CD4-positive, alpha-beta T cell (primary cell): Measurements from ENCODE around the gene MICAL2. TPM values are rescaled to one million over a fixed set of nuclear protein-coding genes. Genes with fewer than 3 reads are reported as not detected.

Experiments
- ATAC-seq: fragments of 200-7000 bp; cut with Tn5 transposase; one replicate; pipeline ENCODE4 v1.10.0; 2022; ENCODE audit warnings: mild to moderate bottlenecking; ENCODE audit not compliant: poor library complexity
- CTCF ChIA-PET: fragments of 350-600 bp; sonication (Branson Sonifier 250); formaldehyde crosslinking; loops from one replicate; lab custom pipeline; 2021; ENCODE audit warnings: antibody characterized with exemption, inconsistent platforms; lab: Charles Lee
- POLR2A ChIA-PET: fragments of 350-600 bp; sonication (Branson Sonifier 250); formaldehyde crosslinking; loops from one replicate; lab custom pipeline; 2021; ENCODE audit warnings: antibody characterized with exemption, inconsistent platforms; lab: Charles Lee
- DNase-seq, 14 experiments: peaks; one replicate each; pipeline ENCODE4 v3.0.0-alpha.2; 2013 to 2020; ENCODE audit warnings: mixed read lengths in 2 of 14
- H3K27ac ChIP-seq, 2 donors: one replicate each; pipeline versions ENCODE4 v1.5.1 to v1.7.0; 2013; ENCODE audit warnings: low read length in 2 of 2, low read depth in 1 of 2, mild to moderate bottlenecking in 1 of 2
- H3K27me3 ChIP-seq, 2 experiments: 1 replicate in 1 of 2; 2 replicates in 1 of 2; pipeline versions ENCODE4 v1.6.1 to v1.7.0; 2013; ENCODE audit warnings: low read length in 2 of 2, control low read depth in 1 of 2, mild to moderate bottlenecking in 1 of 2, moderate library complexity in 1 of 2; ENCODE audit not compliant: insufficient read depth in 2 of 2, control insufficient read depth in 1 of 2
- H3K36me3 ChIP-seq: one replicate; pipeline ENCODE4 v1.6.1; 2013; ENCODE audit warnings: low read length, control low read depth; ENCODE audit not compliant: insufficient read depth
- H3K4me1 ChIP-seq: one replicate; pipeline ENCODE4 v1.6.1; 2013; ENCODE audit warnings: low read length, control low read depth; ENCODE audit not compliant: insufficient read depth
- H3K4me3 ChIP-seq: one replicate; pipeline ENCODE4 v1.5.1; 2013; ENCODE audit warnings: mild to moderate bottlenecking, low read length, moderate library complexity
- H3K9me3 ChIP-seq, 2 experiments: 1 replicate in 1 of 2; 2 replicates in 1 of 2; pipeline versions ENCODE4 v1.6.1 to v1.7.0; 2013; ENCODE audit warnings: low read length in 2 of 2, mild to moderate bottlenecking in 2 of 2, control low read depth in 1 of 2, moderate library complexity in 1 of 2; ENCODE audit not compliant: control insufficient read depth in 1 of 2, insufficient read depth in 1 of 2
- H3K27ac Mint-ChIP-seq: one replicate; pipeline ENCODE4 v1.8.0; 2020; ENCODE audit warnings: mixed read lengths
- H3K27me3 Mint-ChIP-seq: one replicate; pipeline ENCODE4 v1.8.0; 2021; ENCODE audit warnings: mixed read lengths
- H3K36me3 Mint-ChIP-seq: one replicate; pipeline ENCODE4 v1.8.0; 2021; ENCODE audit warnings: low read depth, mixed read lengths
- H3K4me1 Mint-ChIP-seq: one replicate; pipeline ENCODE4 v1.8.0; 2021; ENCODE audit warnings: low read depth, mixed read lengths
- H3K4me3 Mint-ChIP-seq: one replicate; pipeline ENCODE4 v1.8.0; 2020; ENCODE audit warnings: mild to moderate bottlenecking, mixed read lengths
- H3K9me3 Mint-ChIP-seq: one replicate; pipeline ENCODE4 v1.8.0; 2020; ENCODE audit warnings: mixed read lengths
- intact Hi-C, 2 experiments: fragments of 100-400 bp; cut with DNase I in 1 of 2; cut with micrococcal nuclease in 1 of 2; formaldehyde crosslinking; loops; one replicate each; pipeline versions ENCODE4 v1.15.1 to v1.9.0; 2023 to 2025; cut with DNase I, micrococcal nuclease
- total RNA-seq, 174 experiments: library from RNA in 2 of 174; stranded (reverse) in 2 of 174; gene quantifications; one replicate each; pipeline ENCODE4 v1.2.3 and lab custom pipeline; 2021 to 2026
- TF ChIP-seq, protein P1 (sequence below): fragments of 200-600 bp; IDR thresholded peaks from one replicate; pipeline ENCODE4 v1.8.0; 2022; ENCODE audit warnings: antibody characterized with exemption, mild to moderate bottlenecking

The MICAL2 gene
- total RNA-seq, 2 experiments from 2014 or later: 12.8 to 14.1 TPM

DNA sequence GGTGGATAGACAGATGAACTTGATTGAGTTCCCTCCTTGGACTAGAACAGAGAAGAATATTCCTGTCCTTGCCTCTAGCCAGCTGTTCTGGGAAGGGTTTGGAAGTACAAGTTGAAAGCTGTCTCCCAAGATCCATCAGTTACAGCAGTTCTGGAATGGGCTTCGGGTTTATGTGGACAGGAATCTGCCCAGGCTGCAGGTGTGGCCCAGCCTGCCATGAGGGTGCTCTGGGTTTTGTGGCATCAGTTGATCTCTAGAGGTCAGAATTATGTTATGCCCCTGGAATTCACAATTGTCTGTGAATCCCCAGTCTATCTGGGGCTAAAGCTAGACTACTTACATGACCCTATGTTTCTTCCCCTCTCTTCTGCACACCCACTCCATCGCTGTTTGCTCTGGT is 4.9 kb upstream of the MICAL2 start:
- H3K4me3 Mint-ChIP-seq: no peak overlapping the region
- H3K27ac ChIP-seq: no peak overlapping the region
- H3K4me1 ChIP-seq: peaks cover 16% of the 10 kb centered on the region
- TF ChIP-seq, protein P1, sequence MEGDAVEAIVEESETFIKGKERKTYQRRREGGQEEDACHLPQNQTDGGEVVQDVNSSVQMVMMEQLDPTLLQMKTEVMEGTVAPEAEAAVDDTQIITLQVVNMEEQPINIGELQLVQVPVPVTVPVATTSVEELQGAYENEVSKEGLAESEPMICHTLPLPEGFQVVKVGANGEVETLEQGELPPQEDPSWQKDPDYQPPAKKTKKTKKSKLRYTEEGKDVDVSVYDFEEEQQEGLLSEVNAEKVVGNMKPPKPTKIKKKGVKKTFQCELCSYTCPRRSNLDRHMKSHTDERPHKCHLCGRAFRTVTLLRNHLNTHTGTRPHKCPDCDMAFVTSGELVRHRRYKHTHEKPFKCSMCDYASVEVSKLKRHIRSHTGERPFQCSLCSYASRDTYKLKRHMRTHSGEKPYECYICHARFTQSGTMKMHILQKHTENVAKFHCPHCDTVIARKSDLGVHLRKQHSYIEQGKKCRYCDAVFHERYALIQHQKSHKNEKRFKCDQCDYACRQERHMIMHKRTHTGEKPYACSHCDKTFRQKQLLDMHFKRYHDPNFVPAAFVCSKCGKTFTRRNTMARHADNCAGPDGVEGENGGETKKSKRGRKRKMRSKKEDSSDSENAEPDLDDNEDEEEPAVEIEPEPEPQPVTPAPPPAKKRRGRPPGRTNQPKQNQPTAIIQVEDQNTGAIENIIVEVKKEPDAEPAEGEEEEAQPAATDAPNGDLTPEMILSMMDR: no peak
- no peaks in the 10 kb centered on the region for H3K9me3 ChIP-seq
- ChIA-PET CTCF (no interaction called here), POLR2A (no interaction called here)
- no peaks in the 10 kb centered on the region for H3K36me3 Mint-ChIP-seq
- H3K36me3 ChIP-seq: no peaks in the 10 kb centered on the region
- no peak overlapping the region for H3K4me3 ChIP-seq
- H3K27me3 ChIP-seq: no peaks in the 10 kb centered on the region
- no peak overlapping the region for H3K27ac Mint-ChIP-seq
- H3K27me3 Mint-ChIP-seq: peaks cover 6% of the 10 kb centered on the region
- DNase-seq (no peak), ATAC-seq (no peak)
- no peaks in the 10 kb centered on the region for H3K9me3 Mint-ChIP-seq
- intact Hi-C loops: loop anchor here in 1 of 2 experiments (5.0 kb wide), 1 partner anchor 122 kb away; no protein-coding TSS in a partner anchor
- peaks cover 13% of the 10 kb centered on the region for H3K4me1 Mint-ChIP-seq

DNA sequence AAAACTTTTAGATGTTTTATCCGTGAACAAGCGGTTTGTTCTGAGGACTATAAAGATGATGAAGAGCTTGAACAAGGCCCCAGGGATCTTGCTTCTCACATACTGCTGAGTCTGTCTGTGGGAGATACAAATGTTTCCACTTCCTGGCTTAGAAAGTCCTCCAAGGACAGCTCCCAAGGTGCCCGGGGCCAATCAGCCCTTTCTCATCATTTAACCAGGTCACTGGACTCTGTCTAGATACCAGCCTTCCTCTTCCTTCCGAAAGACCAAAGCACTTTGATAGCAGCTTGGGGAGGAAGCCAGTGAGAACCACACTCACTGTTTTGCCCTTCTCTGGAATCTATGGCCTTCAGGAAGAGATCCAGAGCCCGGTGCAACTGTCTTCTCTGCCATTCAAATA is 4.3 kb upstream of the MICAL2 start:
- Histone ChIP-seq H3K36me3 (no peaks in the 10 kb centered on the region), H3K9me3 (no peaks in the 10 kb centered on the region), H3K27ac (no peak overlapping the region), H3K27me3 (no peaks in the 10 kb centered on the region), H3K4me3 (no peak overlapping the region), H3K4me1 (peaks cover 20% of the 10 kb centered on the region)
- Mint-ChIP-seq H3K27ac (no peak overlapping the region), H3K9me3 (no peaks in the 10 kb centered on the region), H3K4me1 (peaks cover 13% of the 10 kb centered on the region), H3K4me3 (no peak overlapping the region), H3K27me3 (peaks cover 6% of the 10 kb centered on the region), H3K36me3 (no peaks in the 10 kb centered on the region)
- TF ChIP-seq, protein P1: no peak
- no peak for DNase-seq
- ATAC-seq: no peak
- POLR2A ChIA-PET: no interaction called here
- intact Hi-C loops: loop anchor here in 1 of 2 experiments (5.0 kb wide), 1 partner anchor 121 kb away; no protein-coding TSS in a partner anchor
- CTCF ChIA-PET: no interaction called here

DNA sequence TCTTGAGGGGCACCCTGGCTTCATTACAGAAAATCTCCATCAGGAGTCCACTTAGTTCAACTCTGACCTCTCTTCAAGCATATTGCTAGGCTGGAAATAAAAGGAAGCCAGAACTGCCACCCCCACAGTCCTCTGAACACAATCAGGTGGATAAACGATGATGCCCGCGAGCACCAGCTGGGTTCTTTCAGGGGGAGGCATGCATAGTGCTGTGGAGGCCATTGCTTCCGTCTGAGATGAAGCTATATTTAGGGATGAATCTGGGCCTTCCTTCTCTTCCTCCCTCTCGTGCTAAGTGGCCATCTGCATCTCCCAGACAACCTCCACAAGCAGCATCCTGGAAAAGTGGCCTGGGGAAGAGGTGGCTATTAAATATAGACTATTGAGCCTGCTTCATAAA is 3.9 kb upstream of the MICAL2 start:
- CTCF ChIA-PET: no interaction called here
- H3K27ac ChIP-seq: no peak overlapping the region
- no peak overlapping the region for H3K4me3 Mint-ChIP-seq

More for the DNA sequence above, 3.9 kb upstream of the MICAL2 start:
- Mint-ChIP-seq H3K36me3 (no peaks in the 10 kb centered on the region), H3K27me3 (peaks cover 3% of the 10 kb centered on the region), H3K9me3 (no peaks in the 10 kb centered on the region), H3K4me1 (peaks cover 13% of the 10 kb centered on the region), H3K27ac (no peak overlapping the region)
- Histone ChIP-seq H3K9me3 (no peaks in the 10 kb centered on the region), H3K27me3 (no peaks in the 10 kb centered on the region), H3K4me1 (peaks cover 24% of the 10 kb centered on the region), H3K36me3 (no peaks in the 10 kb centered on the region), H3K4me3 (no peak overlapping the region)
- ATAC-seq (no peak), DNase-seq (no peak)
- POLR2A ChIA-PET: no interaction called here
- intact Hi-C loops: loop anchor here in 1 of 2 experiments (5.0 kb wide), 1 partner anchor 121 kb away; no protein-coding TSS in a partner anchor
- TF ChIP-seq, protein P1: no peak
